GM19372 (cell line): Measurements from ENCODE around the gene DPYSL4.

Experiments
- ATAC-seq: cut with Tn5 transposase; IDR thresholded peaks from one replicate; pipeline ENCODE4 v1.9.1; 2021; ENCODE audit warnings: mild to moderate bottlenecking, low read depth, moderate library complexity; ENCODE audit not compliant: unreplicated experiment

DPYSL4 gene

GRCh38 chr10:132238371-132239125 is 51.8 kb downstream of the DPYSL4 start:
- ATAC-seq = no peak

GRCh38 chr10:132239126-132240031 is 52.6 kb downstream of the DPYSL4 start:
- no peak for ATAC-seq

- ATAC-seq = no peak
These were observed 53.4 kb downstream of the DPYSL4 start for GRCh38 chr10:132240156-132240555.

- no peak for ATAC-seq
These were observed 53.8 kb downstream of the DPYSL4 start for GRCh38 chr10:132240581-132240980.

- no peak for ATAC-seq
These were observed 54.3 kb downstream of the DPYSL4 start for GRCh38 chr10:132241086-132241485.

- no peak for ATAC-seq
These were observed 54.7 kb downstream of the DPYSL4 start for GRCh38 chr10:132241496-132241895.

- ATAC-seq = no peak
These were observed 55.5 kb downstream of the DPYSL4 start for GRCh38 chr10:132242103-132242840.

- ATAC-seq = no peak
These were observed 56.4 kb downstream of the DPYSL4 start for GRCh38 chr10:132243141-132243540.

GRCh38 chr10:132243626-132244025 is 56.9 kb downstream of the DPYSL4 start:
- ATAC-seq = no peak

GRCh38 chr10:132245056-132245455 is 58.3 kb downstream of the DPYSL4 start:
- no peak for ATAC-seq

GRCh38 chr10:132246296-132246695 is 59.5 kb downstream of the DPYSL4 start:
- ATAC-seq = no peak

- ATAC-seq = no peak
These were observed 61.2 kb downstream of the DPYSL4 start for GRCh38 chr10:132247943-132248342.

- ATAC-seq = no peak
These were observed 61.9 kb downstream of the DPYSL4 start for GRCh38 chr10:132248455-132249225.

GRCh38 chr10:132249226-132249724 is 62.5 kb downstream of the DPYSL4 start:
- no peak for ATAC-seq

GRCh38 chr10:132249824-132250375 is 63.2 kb downstream of the DPYSL4 start:
- ATAC-seq = no peak

GRCh38 chr10:132250481-132251475 is 64.0 kb downstream of the DPYSL4 start:
- ATAC-seq = no peak

GRCh38 chr10:132251928-132252327 is 65.2 kb downstream of the DPYSL4 start:
- no peak for ATAC-seq

GRCh38 chr10:132252412-132252811 is 65.7 kb downstream of the DPYSL4 start:
- no peak for ATAC-seq
